GM12892 (cell line): Measurements from ENCODE around the gene CD46.

Source experiments
- DNase-seq: peaks from one replicate; pipeline ENCODE4 v3.0.0; 2011; ENCODE audit not compliant: insufficient read length
- FAIRE-seq: peaks from 2 replicates; lab custom pipeline; 2011; peaks lifted over from hg19 to GRCh38; lab: Jason Lieb, UNC
- POLR2A ChIP-seq: IDR thresholded peaks from 2 replicates; pipeline ENCODE4 v1.6.1; 2011; ENCODE audit warnings: low read depth, low read length, control low read depth
- POLR2AphosphoS5 ChIP-seq: IDR thresholded peaks from 2 replicates; pipeline ENCODE4 v1.6.1; 2011; ENCODE audit warnings: low read depth, low read length, control low read depth
- TAF1 ChIP-seq: IDR thresholded peaks from 2 replicates; pipeline ENCODE4 v1.6.1; 2011; ENCODE audit warnings: low read depth, mild to moderate bottlenecking, control low read depth, low read length, borderline replicate concordance

CD46 gene

GRCh38 chr1:207826557-207827487 is 75.0 kb downstream of the CD46 start:
- peak; percentile 24 for FAIRE-seq
- no peak for DNase-seq
- TF ChIP-seq POLR2A (no peak), POLR2AphosphoS5 (no peak), TAF1 (no peak)

GRCh38 chr1:207827488-207827830 is 75.6 kb downstream of the CD46 start:
- FAIRE-seq, result no peak
- DNase-seq, result no peak
- TF ChIP-seq TAF1 (no peak), POLR2AphosphoS5 (no peak), POLR2A (no peak)

DNA sequence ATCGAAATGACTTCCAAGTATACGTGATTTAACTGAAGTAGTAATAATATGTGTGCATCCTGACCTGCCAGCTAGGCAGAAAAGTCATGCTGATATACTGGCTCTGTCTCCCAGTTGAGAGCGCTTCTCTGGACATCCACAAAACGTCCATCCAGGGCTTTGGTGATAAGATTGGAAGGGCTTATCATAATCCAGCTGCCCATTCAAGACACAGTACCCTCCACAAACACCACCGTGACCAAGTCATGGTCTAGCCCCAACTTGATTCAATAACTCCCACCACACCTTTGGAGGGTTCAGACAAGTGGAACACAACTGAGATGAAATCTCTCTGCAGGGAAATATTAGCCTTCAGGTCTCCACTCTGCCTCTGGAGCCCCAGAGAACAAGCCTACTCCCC is 76.2 kb downstream of the CD46 start:
- TF ChIP-seq POLR2AphosphoS5 (no peak), TAF1 (no peak), POLR2A (no peak)
- FAIRE-seq (no peak), DNase-seq (no peak)

DNA sequence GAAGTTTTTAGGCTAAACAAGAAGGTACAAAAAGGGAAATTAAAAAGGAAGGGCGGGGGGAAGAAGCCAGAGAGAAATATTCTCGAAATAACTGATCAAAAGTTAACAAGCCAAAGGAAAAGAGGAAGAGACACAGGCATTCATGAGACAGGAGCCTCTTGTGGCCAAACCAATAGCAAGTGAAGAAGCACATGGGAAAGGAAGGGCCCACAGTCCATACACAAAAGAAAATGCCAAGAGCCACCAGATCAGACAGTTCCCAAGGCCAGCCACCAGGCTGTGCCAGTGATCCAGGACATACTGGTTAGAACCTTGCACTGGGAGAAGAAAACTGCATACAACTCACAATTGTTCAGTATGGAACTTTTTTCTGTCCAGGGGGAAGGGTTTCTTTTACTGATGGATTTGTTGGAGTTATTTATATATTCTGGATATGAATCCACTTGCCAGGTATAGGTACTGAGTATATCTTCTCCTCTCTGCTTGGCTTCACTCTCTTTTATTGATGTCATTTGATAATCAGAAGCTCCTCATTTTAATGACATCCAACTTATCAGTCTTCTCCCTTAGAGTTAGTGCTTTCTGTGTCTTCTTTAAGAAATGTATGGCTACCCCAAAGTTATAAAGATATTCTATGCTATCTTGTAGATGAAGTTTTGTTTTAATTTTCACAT is 76.8 kb downstream of the CD46 start:
- no peak for TF ChIP-seq POLR2AphosphoS5
- no peak for TF ChIP-seq TAF1
- TF ChIP-seq POLR2A, result no peak
- DNase-seq, result no peak
- FAIRE-seq, result peak; percentile 82

- no peak for DNase-seq
- FAIRE-seq, result no peak
- TF ChIP-seq POLR2AphosphoS5 (no peak), POLR2A (no peak), TAF1 (no peak)
These were observed 77.7 kb downstream of the CD46 start for GRCh38 chr1:207829576-207829975.

DNA sequence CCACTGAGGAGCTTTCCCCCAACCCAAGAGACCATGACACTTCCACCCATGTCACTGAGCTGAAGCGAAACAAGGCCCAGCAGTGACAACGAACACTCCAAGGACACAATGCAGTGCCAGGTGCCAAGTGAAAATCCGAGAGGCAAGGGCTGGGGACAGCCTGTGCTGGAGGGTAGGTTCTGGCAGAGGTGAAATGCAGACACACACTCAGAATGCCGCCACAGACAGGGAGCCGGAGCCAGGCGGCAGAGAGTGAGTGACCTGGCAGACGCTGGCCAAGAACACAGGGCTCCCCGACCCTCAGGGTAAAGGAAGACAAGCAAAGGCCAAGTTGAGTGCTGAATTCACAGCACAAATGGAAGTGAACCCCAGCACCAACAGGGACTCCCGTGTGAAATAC is 78.9 kb downstream of the CD46 start:
- DNase-seq (no peak), FAIRE-seq (no peak)
- no peak for TF ChIP-seq POLR2A
- no peak for TF ChIP-seq TAF1
- no peak for TF ChIP-seq POLR2AphosphoS5

GRCh38 chr1:207831517-207832327 is 79.9 kb downstream of the CD46 start:
- DNase-seq (no peak), FAIRE-seq (peak; percentile 96)
- peak; percentile 32; the same call in 1 of the 2 replicates for TF ChIP-seq POLR2A
- TF ChIP-seq POLR2AphosphoS5, result 0 out of 2 replicates have a peak, but pooled peaks have one; percentile 39
- TF ChIP-seq TAF1, result no peak; the same call in 1 of the 2 replicates

- TF ChIP-seq POLR2AphosphoS5, result no peak
- no peak for TF ChIP-seq POLR2A
- TF ChIP-seq TAF1, result no peak
- DNase-seq (no peak), FAIRE-seq (no peak)
These were observed 80.9 kb downstream of the CD46 start for GRCh38 chr1:207832796-207833195.

- no peak for TF ChIP-seq POLR2AphosphoS5
- no peak for TF ChIP-seq POLR2A
- TF ChIP-seq TAF1, result no peak
- no peak for DNase-seq
- FAIRE-seq, result no peak
These were observed 81.5 kb downstream of the CD46 start for GRCh38 chr1:207833381-207833780.

DNA sequence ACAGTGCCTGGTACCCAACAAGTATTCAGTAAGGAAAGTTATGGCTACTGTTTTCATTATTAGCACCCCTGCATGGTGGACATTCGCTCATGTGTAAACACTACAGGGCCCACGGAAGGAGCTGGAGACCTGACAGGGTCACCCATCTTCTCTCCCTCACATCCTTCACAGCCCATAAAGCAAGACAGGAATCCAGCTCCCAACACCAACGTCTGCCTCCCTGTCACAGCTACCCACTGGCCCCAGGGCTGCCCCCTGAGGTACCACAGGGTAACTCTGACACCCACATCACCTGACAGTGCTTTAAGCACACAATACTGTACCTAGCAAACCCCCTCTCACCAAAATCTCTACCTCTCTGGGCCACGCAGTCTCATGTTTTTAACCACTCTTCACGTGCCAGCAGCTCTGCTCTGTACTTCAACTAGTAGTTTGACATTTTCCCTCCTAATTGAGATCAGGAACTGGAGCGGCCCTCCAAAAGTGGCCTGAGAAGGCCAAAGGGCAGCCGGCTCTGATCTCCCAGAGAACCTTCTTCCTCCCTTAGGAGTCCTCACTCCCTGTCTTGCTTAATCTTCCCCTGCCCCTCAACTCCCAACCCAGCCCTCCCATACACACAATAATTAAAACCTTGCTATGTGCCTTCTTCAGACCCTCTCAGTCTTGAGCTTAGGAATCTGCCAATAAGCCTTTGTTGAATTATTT is 82.3 kb downstream of the CD46 start:
- FAIRE-seq, result no peak
- TF ChIP-seq TAF1, result no peak
- no peak for TF ChIP-seq POLR2AphosphoS5
- no peak for TF ChIP-seq POLR2A
- DNase-seq, result no peak

GRCh38 chr1:207835958-207836357 is 84.1 kb downstream of the CD46 start:
- DNase-seq (no peak), FAIRE-seq (no peak)

More at GRCh38 chr1:207835958-207836357, 84.1 kb downstream of the CD46 start:
- TF ChIP-seq POLR2A (no peak), TAF1 (no peak), POLR2AphosphoS5 (no peak)
